GM21723 (cell line): ENCODE measurements around the gene HEY2.
"Not testable (repeated sequence)": the region's sequence is repeated elsewhere in the genome, so short reads cannot be mapped to it uniquely, and the experiment has no call there.

ENCODE experiments used
- ATAC-seq: cut with Tn5 transposase; IDR thresholded peaks from one replicate; pipeline ENCODE4 v1.9.1; 2021; ENCODE audit warnings: mild to moderate bottlenecking, moderate library complexity; ENCODE audit not compliant: unreplicated experiment

Gene HEY2

DNA sequence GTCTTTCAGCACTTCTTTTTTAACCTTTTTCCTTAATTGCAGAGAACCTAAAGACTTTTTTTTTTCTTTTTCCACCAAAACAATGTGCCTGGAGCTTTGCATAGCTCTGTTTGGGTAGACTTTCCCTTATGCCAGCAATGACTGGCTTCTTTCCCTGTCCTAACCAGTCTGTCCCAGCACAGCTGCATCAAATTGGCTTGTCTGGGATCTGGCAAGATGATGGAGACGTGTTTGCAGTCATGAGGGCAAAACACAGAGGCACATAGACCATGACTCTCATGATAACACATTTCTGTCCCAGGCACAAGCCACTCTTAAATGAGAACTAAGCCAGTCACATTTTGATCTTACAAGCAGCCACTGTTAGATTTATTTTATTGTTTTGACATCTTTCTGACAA is 16.5 kb downstream of the HEY2 start:
- no peak for ATAC-seq

DNA sequence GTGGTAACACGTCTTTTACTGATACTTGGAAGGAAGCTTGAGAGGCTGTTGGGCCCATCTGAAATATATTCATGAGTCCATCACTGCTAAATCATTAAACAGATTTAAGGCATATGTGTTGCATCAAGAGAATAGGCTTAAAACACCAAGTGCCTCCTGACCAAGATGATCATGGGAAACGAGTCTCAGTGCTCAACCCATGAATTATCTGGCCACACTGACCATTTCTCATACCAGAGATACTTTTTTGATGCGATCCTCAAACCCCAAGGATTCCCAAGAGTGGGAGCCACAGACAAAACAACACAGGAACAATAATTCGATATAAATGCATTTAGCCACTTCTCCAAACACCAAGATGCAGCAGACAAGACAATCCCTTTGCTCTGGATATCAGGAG is 17.2 kb downstream of the HEY2 start:
- ATAC-seq: no peak

DNA sequence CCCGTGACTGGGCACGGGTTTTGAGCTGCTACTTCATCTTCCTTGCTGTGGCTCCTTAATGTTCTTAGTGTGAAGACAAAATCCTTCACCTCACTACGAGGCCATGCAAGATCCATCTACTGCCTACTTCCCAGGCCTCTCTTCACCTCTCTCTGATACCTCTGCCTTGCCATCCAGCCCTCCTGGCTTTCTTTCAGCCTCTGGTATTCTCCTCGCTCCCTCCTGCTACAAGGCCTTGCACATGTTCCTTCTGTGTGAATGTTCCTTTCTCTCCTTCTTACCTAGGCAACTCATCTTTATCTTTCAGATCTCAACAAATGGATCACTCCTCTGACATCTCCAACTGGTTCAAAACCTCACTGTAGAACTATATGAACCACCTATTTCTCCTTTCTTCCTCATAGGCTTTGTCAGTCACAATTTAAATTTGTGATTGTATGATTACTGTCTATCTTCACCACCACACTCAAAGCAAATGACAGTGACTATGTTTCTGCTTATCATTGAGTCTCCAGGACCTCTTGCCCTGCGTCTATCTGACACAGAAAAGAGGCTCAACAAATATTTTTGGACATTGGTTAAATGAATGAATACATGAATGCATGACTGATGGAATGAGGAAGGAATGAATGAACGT is 19.8 kb downstream of the HEY2 start:
- ATAC-seq: no peak

DNA sequence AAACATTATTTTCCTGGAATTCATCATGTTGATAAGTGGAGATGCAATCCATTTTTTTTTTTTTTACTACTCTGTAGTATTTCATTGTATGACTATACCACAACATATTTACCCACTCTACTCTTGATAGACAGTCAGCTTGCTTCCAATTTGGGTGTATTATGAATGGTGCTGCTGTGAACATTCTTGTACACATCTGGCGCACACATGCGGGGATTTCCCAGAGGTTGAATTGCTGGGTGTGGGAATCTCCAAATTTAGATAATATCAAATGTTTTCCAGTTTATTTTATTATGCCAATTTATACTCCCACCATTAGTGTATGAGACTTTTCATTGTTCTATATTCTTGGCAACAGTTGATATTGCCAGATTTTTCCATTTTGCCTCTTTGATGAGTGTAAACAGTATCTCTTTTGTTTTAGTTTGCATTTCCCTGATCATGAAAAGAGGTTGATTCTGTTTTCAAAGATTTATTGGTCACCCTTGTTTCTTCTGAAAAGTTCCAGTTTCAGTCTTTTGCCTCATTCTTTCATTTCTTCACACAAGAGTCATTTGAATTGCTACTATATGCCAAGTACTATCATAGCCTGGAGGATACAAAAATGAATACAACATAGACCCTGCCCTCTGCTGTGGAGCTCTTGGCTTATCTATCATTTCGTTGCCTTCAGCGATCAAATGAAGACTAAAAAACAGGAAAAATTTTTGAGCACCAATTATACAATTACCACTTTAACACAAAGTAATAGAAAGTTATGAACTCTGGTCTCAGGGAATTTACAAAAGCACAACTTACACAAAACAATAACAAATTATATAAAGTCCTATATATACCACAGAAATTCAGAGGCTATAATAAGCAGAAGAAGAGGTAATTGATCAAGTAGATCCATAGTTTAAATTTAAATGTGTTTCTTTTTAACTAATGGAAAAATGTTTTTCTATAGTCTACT is 24.2 kb downstream of the HEY2 start:
- no peak for ATAC-seq

DNA sequence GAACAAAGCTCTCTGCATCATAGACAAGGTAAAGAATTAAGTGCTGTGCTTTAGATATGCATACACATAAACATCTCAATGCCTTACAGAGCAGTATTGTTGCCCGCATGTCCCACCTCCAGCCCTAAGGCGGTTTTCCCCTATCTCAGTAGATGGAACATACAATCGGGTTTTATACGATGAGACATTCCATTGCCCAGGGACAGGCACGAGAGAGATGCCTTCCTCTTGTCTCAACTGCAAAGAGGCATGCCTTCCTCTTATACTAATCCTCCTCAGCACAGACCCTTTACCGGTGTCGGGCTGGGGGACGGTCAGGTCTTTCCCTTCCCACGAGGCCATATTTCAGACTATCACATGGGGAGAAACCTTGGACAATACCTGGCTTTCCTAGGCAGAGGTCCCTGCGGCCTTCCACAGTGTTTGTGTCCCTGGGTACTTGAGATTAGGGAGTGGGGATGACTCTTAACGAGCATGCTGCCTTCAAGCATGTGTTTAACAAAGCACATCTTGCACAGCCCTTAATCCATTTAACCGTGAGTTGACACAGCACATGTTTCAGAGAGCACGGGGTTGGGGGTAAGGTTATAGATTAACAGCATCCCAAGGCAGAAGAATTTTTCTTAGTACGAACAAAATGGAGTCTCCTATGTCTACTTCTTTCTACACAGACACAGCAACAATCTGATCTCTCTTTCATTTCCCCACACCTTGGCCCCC is 26.8 kb downstream of the HEY2 start:
- ATAC-seq: not testable (repeated sequence)

DNA sequence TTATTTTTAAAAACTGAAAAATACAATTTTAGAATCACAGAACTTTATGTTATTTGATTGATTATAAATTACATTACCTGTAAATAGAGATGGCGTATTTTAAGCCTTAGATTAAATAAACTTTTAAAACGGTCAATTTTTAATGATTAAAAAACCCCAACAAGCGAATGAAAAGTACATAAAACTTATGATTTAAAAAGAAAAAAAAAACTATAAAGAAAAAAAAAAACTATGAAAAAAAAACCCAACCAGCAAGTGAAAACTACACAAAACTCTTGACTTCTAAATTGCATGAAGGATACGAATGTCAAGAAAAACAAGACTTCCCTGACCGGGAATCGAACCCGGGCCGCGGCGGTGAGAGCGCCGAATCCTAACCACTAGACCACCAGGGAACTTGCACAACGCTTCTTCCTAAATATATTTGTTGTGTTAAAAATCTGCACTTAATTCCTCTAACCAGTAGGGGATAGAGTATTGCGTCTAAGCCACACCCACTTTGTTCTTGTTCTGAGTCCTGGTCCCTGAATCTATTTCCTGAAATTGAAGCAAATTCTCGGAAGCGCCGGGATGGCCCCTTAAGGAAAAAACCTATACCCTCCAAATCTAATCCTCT is 30.6 kb downstream of the HEY2 start:
- ATAC-seq: peak; percentile 84

DNA sequence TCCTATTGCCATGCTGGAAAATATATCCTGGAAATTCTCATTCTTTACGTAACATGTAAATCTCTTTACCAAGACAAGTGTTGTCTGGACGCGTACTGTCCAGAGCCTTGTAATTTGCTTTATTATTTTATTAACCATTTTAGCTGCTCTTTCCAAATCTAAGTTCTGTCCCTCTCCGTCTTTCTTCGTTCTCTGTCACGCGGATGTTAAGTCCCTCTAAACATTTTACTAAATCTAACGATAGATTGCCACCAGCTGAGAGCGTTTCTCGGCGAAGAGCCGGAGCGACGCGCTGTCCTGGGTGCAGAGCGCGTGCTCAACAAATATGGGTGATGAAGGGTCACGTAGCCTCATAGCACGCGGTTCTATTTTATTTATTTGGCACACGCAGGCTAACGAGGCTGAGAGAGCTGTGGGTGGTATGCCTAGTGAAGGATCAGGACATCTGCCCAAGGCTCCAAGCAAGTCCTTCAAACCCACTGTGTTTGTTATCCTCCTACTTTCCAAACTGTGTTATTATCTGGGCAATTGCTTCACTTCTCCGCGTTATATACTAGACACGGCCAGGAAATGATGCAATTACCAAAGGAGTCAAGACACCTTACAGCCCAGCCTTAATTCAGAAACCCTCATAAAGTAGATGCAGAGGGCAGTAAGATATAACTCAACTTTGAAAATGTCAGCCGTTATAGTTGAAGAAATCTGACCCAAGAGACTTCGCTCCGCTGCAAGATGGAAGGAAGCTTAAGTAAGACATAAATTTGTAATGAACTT is 31.3 kb downstream of the HEY2 start:
- ATAC-seq: peak; percentile 82

DNA sequence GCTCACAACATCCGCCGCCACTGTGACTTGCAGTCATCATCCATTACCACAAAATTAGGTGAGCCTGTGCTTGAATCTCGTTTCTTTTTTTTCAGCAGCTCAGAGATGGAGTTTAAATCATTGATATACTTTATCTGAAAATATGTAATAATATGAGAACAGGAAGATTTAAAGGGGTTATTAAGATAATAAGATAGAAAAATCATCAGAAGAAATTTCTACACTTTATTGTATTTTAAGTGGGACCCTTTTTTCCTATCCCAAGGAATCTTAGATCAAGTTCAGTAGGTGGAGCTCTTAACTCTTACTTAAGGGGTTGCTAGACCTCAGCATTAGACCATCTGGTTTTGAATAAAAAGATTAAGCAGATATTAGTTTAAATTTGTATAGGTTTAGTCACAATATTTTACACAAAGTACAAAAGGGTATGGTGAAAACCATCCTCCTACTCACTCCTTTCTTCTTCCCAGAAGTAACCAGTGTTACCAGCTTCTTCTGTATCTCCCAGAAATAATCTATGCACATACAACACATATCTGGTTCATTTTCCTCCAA is 32.0 kb downstream of the HEY2 start:
- peak; percentile 43 for ATAC-seq

DNA sequence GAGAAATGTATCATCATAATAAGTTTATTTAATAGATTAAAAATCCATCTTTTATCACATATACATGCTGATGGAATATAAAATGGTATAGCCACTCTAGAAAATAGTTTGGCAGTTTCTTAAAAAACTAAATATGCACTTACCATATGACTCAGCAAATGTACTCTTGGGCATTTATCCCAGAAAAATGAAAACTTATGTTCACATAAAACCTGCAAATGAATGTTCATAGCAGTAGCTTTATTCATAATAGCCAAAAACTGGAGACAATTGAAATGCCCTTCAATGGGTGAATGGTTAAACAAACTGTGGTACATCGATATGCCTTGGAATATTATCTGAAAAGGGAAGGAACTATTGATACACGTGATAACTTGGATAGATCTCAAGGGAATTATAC is 34.9 kb downstream of the HEY2 start:
- ATAC-seq: no peak

DNA sequence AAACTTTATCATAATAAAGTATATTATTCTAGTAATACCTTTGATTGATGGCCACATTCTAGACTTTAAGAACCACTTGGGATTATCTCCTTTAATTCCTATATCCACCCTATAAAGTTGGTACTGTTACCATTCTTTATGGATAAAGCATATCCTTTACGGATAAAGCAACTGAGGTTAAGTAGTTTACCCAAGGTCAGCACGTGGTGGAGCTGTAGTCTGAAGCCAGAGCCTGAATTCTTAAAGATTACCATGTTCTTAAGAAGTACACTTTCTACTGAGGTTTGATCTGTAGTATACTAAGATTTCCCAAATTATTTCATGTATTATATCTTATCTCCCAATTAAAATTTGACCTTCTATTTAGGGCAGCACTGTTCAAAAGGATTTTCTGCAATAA is 38.4 kb downstream of the HEY2 start:
- no peak for ATAC-seq

DNA sequence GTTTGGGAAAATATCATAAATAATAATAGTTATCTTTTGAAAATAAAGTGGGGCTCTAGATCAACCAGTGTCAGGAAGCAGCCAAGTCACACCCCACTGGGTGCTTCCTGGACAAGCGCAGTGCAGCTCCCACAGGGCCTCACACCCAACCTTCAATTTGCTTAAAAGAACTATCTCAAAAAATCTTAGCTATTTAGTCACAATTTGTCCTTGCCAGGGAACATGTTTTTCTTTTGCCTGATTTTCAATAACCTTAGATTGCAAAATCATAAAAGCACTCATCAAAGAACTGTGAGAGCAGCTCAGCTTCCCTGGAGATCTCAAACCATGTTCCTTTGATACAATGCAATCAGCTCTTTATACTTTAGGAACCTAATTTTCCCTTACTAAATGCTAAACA is 39.7 kb downstream of the HEY2 start:
- ATAC-seq: no peak

DNA sequence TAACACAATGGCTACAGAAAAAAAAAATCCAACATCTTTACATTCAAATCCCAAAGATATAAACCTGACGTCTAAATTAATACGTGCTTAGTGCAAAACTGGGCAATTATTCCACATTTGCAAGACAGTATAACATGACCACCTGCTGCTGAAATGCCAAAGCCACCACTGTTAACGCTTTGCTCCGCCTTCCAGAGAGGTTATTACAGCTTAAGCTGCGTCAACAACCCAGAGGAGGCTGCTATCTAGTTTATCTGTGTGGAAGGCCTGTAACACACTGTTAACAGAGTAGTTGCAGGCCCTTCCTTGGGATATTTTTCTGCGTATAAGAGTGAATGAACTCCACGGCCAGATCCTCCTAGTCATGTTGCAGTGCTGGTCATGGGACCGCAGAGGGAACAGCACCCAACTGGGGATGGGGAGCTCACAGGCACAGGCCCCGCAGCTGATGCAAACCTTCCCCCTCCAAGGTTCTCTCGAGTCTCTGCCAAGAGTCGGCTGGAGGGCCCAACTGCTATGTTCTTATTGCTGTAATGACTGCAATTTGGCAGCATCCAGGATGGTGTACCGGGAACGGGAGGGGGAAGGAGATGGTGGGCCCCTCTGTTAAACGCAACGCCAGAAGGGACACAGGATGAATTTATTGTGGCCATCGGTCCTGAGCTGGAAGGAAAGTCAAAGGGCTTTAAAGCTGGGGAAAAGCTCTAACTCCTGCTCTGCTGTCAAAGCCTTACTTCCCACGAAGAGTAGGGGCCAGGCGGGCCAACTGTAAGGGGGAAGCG is 40.3 kb downstream of the HEY2 start:
- ATAC-seq: peak; percentile 27

DNA sequence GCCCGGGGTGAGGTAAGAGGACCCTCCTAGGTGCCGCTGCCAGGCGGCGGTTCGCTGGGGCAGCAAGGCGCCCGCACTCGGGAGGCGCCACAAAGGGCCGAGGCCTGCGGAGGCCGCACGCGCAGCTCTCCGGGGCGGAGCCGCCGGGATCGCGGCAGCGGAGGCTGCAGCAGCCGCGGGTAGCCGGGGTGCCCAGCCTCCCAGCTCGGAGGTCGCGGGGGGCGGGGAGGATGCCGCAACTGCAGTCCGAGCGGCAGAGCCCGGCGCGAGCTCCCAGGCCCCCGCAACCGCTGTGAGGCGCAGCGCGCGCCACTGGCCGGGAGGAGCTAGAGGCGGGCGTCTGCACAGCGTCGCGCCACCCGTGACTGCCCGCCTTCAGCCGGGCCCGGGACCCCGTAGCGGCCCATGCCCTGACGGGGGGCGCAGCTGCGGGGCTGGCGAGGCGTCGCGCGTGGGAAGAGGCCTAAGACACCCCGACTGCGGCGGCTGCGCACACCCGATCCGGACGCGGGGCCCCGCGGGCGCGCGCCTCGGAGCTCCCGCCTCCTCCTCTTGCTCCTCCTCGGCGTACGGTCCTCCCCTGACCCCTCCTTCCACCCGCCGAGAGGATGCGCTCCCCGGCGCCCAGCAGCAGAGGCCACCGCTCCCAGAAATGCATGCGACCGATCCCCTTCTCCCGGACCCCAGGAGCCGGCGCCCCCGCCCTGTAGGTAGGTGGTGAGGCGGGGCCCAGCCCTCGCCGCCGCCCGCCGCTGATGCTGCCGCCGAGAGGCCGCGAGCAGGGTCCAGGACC is 41.1 kb downstream of the HEY2 start, which contains the start of gene NCOA7:
NCOA7 (plus strand) TSS at position 603 of the 793 bp plus-strand sequence. CDS start 24,395 bp downstream, outside the sequence.
- peak; percentile 77 for ATAC-seq

DNA sequence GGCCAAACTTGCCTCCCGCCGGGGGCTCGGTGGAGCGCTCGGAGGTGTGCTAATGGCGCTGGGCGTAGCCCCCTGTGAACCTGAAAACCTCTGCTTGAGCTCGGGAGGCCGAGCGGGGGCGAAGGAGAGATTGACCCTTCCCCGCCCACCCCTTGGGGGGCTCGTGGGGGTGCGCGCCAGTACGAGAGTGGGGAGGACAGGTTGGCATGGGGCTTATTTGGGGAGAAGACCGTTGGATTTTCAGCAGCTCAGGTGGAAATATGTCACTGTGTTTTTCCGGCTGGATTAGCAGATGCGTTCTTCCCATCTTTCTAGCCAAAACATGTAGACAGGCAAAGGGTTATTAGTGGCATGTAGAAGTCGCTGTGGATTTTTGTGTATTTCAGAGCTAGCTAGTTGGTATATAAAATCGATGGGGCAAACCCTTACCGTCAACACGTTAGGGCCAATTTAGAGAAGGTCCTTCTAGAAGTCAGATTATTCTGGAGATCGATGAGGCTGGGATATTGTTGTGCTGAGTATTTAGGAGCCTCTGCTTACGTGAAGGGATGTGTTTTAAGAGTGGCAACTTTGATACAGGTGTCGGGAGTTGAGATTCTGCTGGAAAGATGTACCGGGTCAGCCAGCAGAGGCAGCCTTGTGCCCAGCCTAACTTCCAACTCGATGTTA is 41.9 kb downstream of the HEY2 start:
- ATAC-seq: peak; percentile 33

DNA sequence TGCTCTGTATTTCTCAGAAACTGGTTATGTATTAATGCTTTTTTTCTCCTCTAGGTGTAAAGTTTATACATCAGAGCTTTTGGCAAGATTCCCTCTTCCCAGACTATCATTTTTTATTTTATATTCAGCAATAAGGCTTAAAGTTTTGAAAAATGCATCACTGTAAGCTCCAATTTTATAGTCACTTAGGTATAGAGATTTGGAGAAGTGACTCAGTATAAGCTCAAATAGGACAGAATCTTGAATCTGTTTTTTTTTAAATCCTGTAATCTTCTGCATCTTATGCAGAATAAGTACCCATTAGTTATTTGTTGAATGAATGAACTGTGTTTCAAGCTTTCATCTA is 42.4 kb downstream of the HEY2 start:
- no peak for ATAC-seq

DNA sequence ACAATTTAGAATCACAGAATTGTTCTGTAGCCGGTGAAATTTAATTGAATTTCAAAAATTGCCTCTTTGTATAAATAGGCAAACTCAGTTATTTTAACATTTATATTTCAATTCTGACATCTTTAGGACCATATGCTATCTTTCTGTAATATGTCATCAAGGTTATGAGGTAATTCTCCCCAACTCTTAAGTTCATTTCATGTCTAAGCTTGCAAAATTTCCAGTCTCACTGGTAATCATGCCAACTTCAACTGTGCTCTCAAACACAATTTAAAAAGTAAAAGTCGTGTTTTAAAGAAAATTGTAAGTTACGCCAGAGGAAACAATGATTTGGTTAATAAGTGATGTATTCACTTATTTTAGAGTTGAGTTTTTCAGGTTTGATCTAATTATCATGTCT is 42.7 kb downstream of the HEY2 start:
- no peak for ATAC-seq

DNA sequence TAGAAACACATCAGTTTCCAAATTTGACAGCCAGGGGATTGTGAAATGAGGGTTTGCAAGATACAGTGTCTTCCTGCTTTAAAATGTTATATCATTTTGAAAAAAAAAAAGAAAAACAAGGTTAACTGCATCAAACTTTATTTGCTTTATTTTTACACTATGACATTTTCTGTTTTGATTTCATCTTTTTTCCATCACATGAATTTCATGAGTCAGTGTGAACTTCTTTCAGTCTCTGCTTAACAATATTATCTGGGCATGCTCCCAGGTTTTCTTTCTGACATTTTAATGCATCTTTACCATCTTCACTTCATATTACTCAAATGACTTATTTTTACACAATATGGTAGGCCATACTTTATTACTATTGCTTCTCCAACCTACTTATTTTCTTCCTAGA is 43.2 kb downstream of the HEY2 start:
- no peak for ATAC-seq

DNA sequence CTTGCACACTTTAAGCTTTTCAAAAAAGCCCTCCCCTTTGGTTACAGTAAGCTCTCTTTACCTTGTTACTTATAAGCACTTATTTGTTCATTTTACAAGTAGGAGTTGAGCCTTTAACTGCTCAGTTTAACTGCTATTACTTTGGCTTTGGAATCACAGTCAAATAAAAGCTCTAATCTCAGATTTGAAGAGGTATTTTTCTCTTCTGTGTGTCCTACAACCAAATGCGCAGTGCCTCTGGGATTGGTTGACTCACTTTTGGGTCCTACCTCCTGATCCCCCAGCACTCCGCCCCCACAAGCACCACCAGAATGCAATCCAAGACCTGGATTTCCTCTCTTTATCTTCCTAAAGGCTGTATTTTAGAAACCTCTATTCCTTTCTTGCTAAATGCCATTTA is 43.8 kb downstream of the HEY2 start:
- no peak for ATAC-seq
